IMR-90 (cell line): Measurements from ENCODE around the gene CASP1. TPM values are rescaled to one million over a fixed set of nuclear protein-coding genes. Genes with fewer than 3 reads are reported as not detected.
A peak's percentile ranks its signal among the peaks of the same experiment; 100 is the strongest.
"Not testable (repeated sequence)": the region's sequence is repeated elsewhere in the genome, so short reads cannot be mapped to it uniquely, and the experiment has no call there.

ENCODE experiments used
- ATAC-seq: fragments of 200-7000 bp; cut with Tn5 transposase; 2 replicates; pipeline ENCODE4 v1.9.1; 2020; ENCODE audit warnings: low read depth, mild to moderate bottlenecking, moderate library complexity
- BruUV-seq: library from RNA; stranded (reverse); fragments of 400-500 nt; replicated peaks from 2 replicates; lab custom pipeline; 2021; lab: Mats Ljungman, UMichigan
- CTCF ChIA-PET: fragments of 300-600 bp; formaldehyde crosslinking; extraction: SDS; loops from one replicate; lab custom pipeline; 2021; ENCODE audit warnings: antibody characterized with exemption; lab: Yijun Ruan, JAX
- POLR2A ChIA-PET: fragments of 300-600 bp; sonication (Branson Sonifier 250); formaldehyde crosslinking; loops from one replicate; lab custom pipeline; 2022; ENCODE audit warnings: antibody characterized with exemption; ENCODE audit not compliant: unreplicated experiment; lab: Charles Lee
- DNase-seq: peaks from one replicate; pipeline ENCODE4 v3.0.0; 2013
- H2AFZ ChIP-seq: replicated peaks from 2 replicates; pipeline ENCODE3; 2013; ENCODE audit warnings: low read length, mild to moderate bottlenecking; ENCODE audit not compliant: poor library complexity
- H2AK5ac ChIP-seq: 2 replicates; pipeline ENCODE4 v1.6.1; 2013; ENCODE audit warnings: low read depth, low read length, inconsistent platforms
- H2AK9ac ChIP-seq: replicated peaks from 2 replicates; pipeline ENCODE3; 2013; ENCODE audit warnings: mild to moderate bottlenecking, low read depth, low read length, moderate library complexity; ENCODE audit not compliant: poor library complexity
- H2BK120ac ChIP-seq: 2 replicates; pipeline ENCODE4 v1.6.1; 2013; ENCODE audit warnings: low read depth, low read length, inconsistent platforms
- H2BK15ac ChIP-seq: 3 replicates; pipeline ENCODE4 v1.6.1; 2013; ENCODE audit warnings: low read depth, low read length, inconsistent platforms
- H2BK20ac ChIP-seq: 2 replicates; pipeline ENCODE4 v1.6.1; 2013; ENCODE audit warnings: low read depth, mild to moderate bottlenecking, inconsistent platforms, low read length, moderate library complexity
- H2BK5ac ChIP-seq: 2 replicates; pipeline ENCODE4 v1.6.1; 2013; ENCODE audit warnings: mild to moderate bottlenecking, low read depth, low read length, inconsistent platforms; ENCODE audit not compliant: poor library complexity, severe bottlenecking
- H3K14ac ChIP-seq: replicated peaks from 2 replicates; pipeline ENCODE4 v1.6.1; 2013; ENCODE audit warnings: low read depth, low read length, inconsistent platforms
- H3K18ac ChIP-seq: 2 replicates; pipeline ENCODE4 v1.6.1; 2013; ENCODE audit warnings: low read depth, low read length, control low read depth
- H3K23ac ChIP-seq: 2 replicates; pipeline ENCODE4 v1.6.1; 2013; ENCODE audit warnings: low read depth, low read length, inconsistent platforms
- H3K27ac ChIP-seq: 2 replicates; pipeline ENCODE4 v1.5.1; 2013; ENCODE audit warnings: mild to moderate bottlenecking, control low read depth, low read length; ENCODE audit not compliant: insufficient read depth
- H3K27me3 ChIP-seq: 2 replicates; pipeline ENCODE4 v1.6.1; 2013; ENCODE audit warnings: low read length; ENCODE audit not compliant: control insufficient read depth, insufficient read depth
- H3K36me3 ChIP-seq: 2 replicates; pipeline ENCODE4 v1.6.1; 2013; ENCODE audit warnings: low read length, mixed read lengths; ENCODE audit not compliant: control insufficient read depth, insufficient read depth
- H3K4ac ChIP-seq: 2 replicates; pipeline ENCODE4 v1.6.1; 2013; ENCODE audit warnings: low read depth, low read length, inconsistent platforms
- H3K4me1 ChIP-seq: 2 replicates; pipeline ENCODE4 v1.6.1; 2013; ENCODE audit warnings: low read length, mixed read lengths; ENCODE audit not compliant: control insufficient read depth, insufficient read depth
- H3K4me2 ChIP-seq: 2 replicates; pipeline ENCODE4 v1.6.1; 2013; ENCODE audit warnings: low read depth, mild to moderate bottlenecking, control low read depth, low read length, moderate library complexity
- H3K4me3 ChIP-seq: 2 replicates; pipeline ENCODE4 v1.5.1; 2013; ENCODE audit warnings: low read depth, mild to moderate bottlenecking, control low read depth, low read length, moderate library complexity; ENCODE audit not compliant: insufficient read depth
- H3K56ac ChIP-seq: 2 replicates; pipeline ENCODE4 v1.6.1; 2013; ENCODE audit warnings: low read length, inconsistent platforms; ENCODE audit not compliant: insufficient read depth; ENCODE audit errors: extremely low read depth
- H3K79me1 ChIP-seq, 2 experiments: 2 replicates each; pipeline ENCODE4 v1.6.1; 2013; ENCODE audit warnings: low read length in 2 of 2, inconsistent platforms in 1 of 2, low read depth in 1 of 2
- H3K9ac ChIP-seq: 2 replicates; pipeline ENCODE4 v1.6.1; 2013; ENCODE audit warnings: low read depth, low read length, control low read depth
- H3K9me1 ChIP-seq: 2 replicates; pipeline ENCODE4 v1.6.1; 2013; ENCODE audit warnings: low read length, inconsistent platforms; ENCODE audit not compliant: insufficient read depth
- H3K9me3 ChIP-seq: 2 replicates; pipeline ENCODE4 v1.6.1; 2013; ENCODE audit warnings: low read length; ENCODE audit not compliant: control insufficient read depth, insufficient read depth
- H4K20me1 ChIP-seq: 2 replicates; pipeline ENCODE4 v1.6.1; 2013; ENCODE audit warnings: low read length, inconsistent platforms; ENCODE audit not compliant: insufficient read depth
- H4K5ac ChIP-seq: 2 replicates; pipeline ENCODE4 v1.6.1; 2013; ENCODE audit warnings: mild to moderate bottlenecking, low read depth, low read length, control low read depth
- H4K8ac ChIP-seq, 2 experiments: 2 replicates each; pipeline ENCODE4 v1.6.1; 2013; ENCODE audit warnings: low read depth in 2 of 2, low read length in 2 of 2, control low read depth in 1 of 2, inconsistent platforms in 1 of 2
- H4K91ac ChIP-seq: 2 replicates; pipeline ENCODE4 v1.6.1; 2013; ENCODE audit warnings: low read depth, low read length, inconsistent platforms; ENCODE audit not compliant: insufficient read depth
- CEBPB ChIP-seq: IDR thresholded peaks from 2 replicates; pipeline ENCODE4 v1.6.1; 2012; ENCODE audit warnings: low read depth, low read length, improper control_type of control experiment
- WGBS, 2 experiments: methylation state at CpG; one replicate each; pipeline versions ENCODE4 v1.1.5 to v1.1.7; 2013; ENCODE audit warnings: missing lambda C conversion rate in 2 of 2; ENCODE audit not compliant: insufficient read length in 1 of 2; ENCODE audit errors: extremely low coverage in 2 of 2; 5-methylcytosine and 5-hydroxymethylcytosine counted together
- dilution Hi-C: fragments of 300-500 bp; cut with HindIII; formaldehyde crosslinking; loops from one replicate; pipeline ENCODE4 v1.14.3; 2018; ENCODE audit warnings: low sequenced_read_pairs; ENCODE audit not compliant: unreplicated experiment
- in situ Hi-C: fragments of 300-500 bp; cut with MboI; formaldehyde crosslinking; loops from 3 replicates; pipeline ENCODE4 v1.14.3; 2019; ENCODE audit warnings: low sequenced_read_pairs, inconsistent platforms, mixed read lengths
- intact Hi-C: fragments of 100-400 bp; cut with micrococcal nuclease; formaldehyde crosslinking; loops from 2 replicates; pipeline ENCODE4 v1.10.0; 2022
- polyA plus RNA-seq, 3 experiments: library from polyadenylated mRNA; depleted of rRNA; stranded (reverse); fragments of >200 nt; gene quantifications; 2 replicates each; pipeline ENCODE4 v1.2.3, GENCODE V29; 2012; ENCODE audit warnings: low replicate concordance in 1 of 3
- total RNA-seq: library from RNA; depleted of rRNA; stranded (reverse); fragments of >200 nt; gene quantifications from 2 replicates; pipeline ENCODE4 v1.2.3, GENCODE V29; 2012

CASP1 gene
- total and polyA plus RNA-seq, 2 of the 4 experiments (the other 2 are of a cell fraction) = 12.5 to 31.2 TPM

DNA sequence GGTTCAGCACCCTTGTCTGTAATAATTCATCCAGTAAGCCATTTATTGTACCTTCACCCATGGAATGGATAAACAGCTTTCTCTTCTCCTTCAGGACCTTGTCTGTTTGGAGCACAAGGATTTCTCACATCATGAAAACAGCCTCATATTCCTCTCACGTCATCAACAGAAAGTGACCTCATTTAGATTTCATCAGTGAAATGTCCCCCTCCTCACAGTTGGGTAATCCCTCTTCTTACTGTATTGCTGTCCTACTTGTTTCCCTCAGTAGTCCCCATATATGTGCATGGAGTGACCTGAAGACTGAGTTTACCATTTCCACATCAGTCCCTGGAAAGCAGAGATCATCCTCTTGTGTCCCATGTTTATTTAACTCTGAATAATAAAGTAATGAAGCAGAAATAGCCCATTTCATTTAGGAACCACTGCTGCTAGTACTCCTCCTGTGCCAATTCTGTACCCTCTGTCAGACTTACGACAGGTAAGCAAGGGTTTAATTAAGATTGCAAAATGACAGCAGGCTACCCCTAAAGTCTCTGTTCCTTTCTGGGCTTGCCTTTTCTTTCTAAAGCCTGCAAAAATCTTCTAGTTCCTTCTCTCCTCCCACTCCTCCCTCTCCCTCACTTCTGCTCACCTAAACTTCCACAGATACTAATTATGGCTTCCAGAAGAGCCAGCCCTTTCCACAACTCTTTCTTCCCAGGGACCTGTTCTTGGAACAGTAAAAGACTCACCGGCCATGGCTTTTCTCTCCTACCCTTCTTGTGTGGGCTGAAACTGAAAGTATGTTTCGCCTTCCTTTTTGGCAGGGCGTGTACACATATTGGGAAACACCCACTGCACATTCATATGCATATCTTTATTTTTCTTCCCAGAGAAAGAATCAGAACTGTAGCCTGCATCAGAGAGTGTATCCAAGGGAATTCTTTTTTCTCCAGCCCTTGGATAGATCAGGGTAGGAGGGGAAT, 9.9 kb upstream of the CASP1 start, which contains the start of gene CARD16:
Gene CARD16, minus strand, starts transcription at position 779 of the 968 bp plus-strand sequence. Its CDS starts 38 bp downstream, at position 741.
- H2AFZ ChIP-seq = peak within 1 kb of the TSS; percentile 80
- peak within 1 kb of the TSS; percentile 86 for H2BK20ac ChIP-seq
- peak within 1 kb of the TSS; percentile 98 for H3K56ac ChIP-seq
- ATAC-seq (peak; percentile 37), DNase-seq (peak; percentile 81)
- H3K4ac ChIP-seq = peak within 1 kb of the TSS; percentile 88
- H3K9me1 ChIP-seq, H3K9me3 ChIP-seq, H3K27me3 ChIP-seq, dilution Hi-C loops, POLR2A ChIA-PET, H3K4me1 ChIP-seq, H4K20me1 ChIP-seq, in situ Hi-C loops, BruUV-seq, H3K36me3 ChIP-seq: not testable (repeated sequence)
- H2AK9ac ChIP-seq = peak within 1 kb of the TSS; percentile 26
- peak within 1 kb of the TSS; percentile 85 for H3K18ac ChIP-seq
- H3K23ac ChIP-seq = peak within 1 kb of the TSS; percentile 61
- peak within 1 kb of the TSS; percentile 93 for H2BK5ac ChIP-seq
- H4K5ac ChIP-seq = peak within 1 kb of the TSS; percentile 96
- peak within 1 kb of the TSS; percentile 92 for H2BK120ac ChIP-seq
- peak within 1 kb of the TSS; percentile 82 for H3K4me3 ChIP-seq
- peaks cover 0 to 32% of the 10 kb centered on the region in 2 experiments; a peak in 2 of 4 replicates for H3K79me1 ChIP-seq
- peak within 1 kb of the TSS; percentile 97 for H2BK15ac ChIP-seq
- peak within 1 kb of the TSS; percentile 83; the same call in 1 of the 2 replicates for H2AK5ac ChIP-seq
- WGBS, 2 experiments = no CpG with 5 or more reads among the region's 5 CpGs
- peak within 1 kb of the TSS; percentile 90 for H3K14ac ChIP-seq
- peak within 1 kb of the TSS; percentile 77 to 92 for H4K8ac ChIP-seq
- peak; percentile 83 for TF ChIP-seq CEBPB
- peak within 1 kb of the TSS; percentile 97 for H3K4me2 ChIP-seq
- peak within 1 kb of the TSS; percentile 78 for H4K91ac ChIP-seq
- CTCF ChIA-PET = interaction anchor here (0.9 kb wide), 1 partner anchor 11 kb away, joined by 3 read pairs; no protein-coding TSS in a partner anchor
- intact Hi-C loops = loop anchor here (5.0 kb wide), 2 partner anchors 132 to 817 kb away; no protein-coding TSS in a partner anchor
- H3K9ac ChIP-seq = peak within 1 kb of the TSS; percentile 96
- peak within 1 kb of the TSS; percentile 96 for H3K27ac ChIP-seq
